ENCODE data around the gene TEAD4.

DNA sequence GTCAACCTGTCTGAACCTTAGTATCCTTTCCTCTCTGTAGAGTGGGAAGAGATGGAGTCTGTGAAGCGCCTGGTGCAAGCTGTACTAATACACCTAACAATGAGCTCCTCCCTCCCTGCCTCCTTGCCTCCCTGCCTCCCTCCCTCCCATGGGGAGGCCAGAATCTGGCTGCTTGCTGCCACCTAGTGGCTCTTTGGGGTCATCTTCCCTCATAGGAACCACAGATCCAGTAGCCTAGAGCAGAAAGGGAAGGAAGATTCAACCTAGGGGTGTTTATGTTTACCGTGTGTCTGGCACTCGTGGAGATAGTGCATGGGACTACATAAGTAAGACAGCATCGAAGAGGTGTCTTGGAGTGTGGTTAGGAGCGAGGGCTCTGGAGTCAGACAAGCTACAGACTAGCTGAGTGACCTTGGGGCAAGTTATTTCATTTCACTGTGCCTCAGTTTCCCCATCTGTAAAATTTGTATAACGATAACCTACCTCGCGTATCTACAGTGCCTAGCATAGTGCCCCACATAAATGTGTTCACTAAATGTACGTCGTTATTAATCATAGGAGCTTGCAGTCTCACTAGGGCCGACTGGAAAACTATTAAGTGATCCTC, 82.5 kb downstream of the TEAD4 start:
- no peak for TF ChIP-seq ARNT (IDR thresholded peaks at IDR 0.05)
- no peak for TF ChIP-seq ELF4 (IDR thresholded peaks at IDR 0.05)
- TF ChIP-seq FOXA1 (IDR thresholded peaks at IDR 0.05) = no peak
- no peak for TF ChIP-seq SP1 (IDR thresholded peaks at IDR 0.05)
- TF ChIP-seq PKNOX1 (IDR thresholded peaks at IDR 0.05) = no peak
- TF ChIP-seq FOXK2 (IDR thresholded peaks at IDR 0.05) = no peak
- no peak for TF ChIP-seq BHLHE40 (IDR thresholded peaks at IDR 0.05; ENCODE audit: borderline replicate concordance)
